Naive thymus-derived CD8-positive, alpha-beta T cell (primary cell): ENCODE results near the gene GATA2. TPM values are rescaled to one million over a fixed set of nuclear protein-coding genes. Genes with fewer than 3 reads are reported as not detected.

Experiments used
- ATAC-seq, 2 donors: fragments of 150-1000 bp; cut with Tn5 transposase in 1 of 2; sonication (Bioruptor Pico), chemical (Tn5 transposase) in 1 of 2; 1 replicate in 1 of 2; 2 replicates in 1 of 2; pipeline ENCODE4 v1.10.0; 2021; ENCODE audit warnings: mild to moderate bottlenecking in 2 of 2, moderate library complexity in 2 of 2
- POLR2A ChIA-PET: fragments of 350-600 bp; sonication (Branson Sonifier 250); formaldehyde crosslinking; loops from one replicate; lab custom pipeline; 2021; ENCODE audit warnings: antibody characterized with exemption; lab: Charles Lee
- DNase-seq, 10 donors: peaks; one replicate each; pipeline versions ENCODE4 v3.0.0 to v3.0.0-alpha.2; 2020 to 2022
- H3K27ac Mint-ChIP-seq, 10 donors: one replicate each; pipeline ENCODE4 v1.8.0; 2020 to 2022; ENCODE audit warnings: mild to moderate bottlenecking in 10 of 10, mixed read lengths in 10 of 10, moderate library complexity in 4 of 10, inconsistent platforms in 1 of 10
- H3K27me3 Mint-ChIP-seq, 5 donors: one replicate each; pipeline ENCODE4 v1.8.0; 2021 to 2022; ENCODE audit warnings: mixed read lengths in 5 of 5
- H3K36me3 Mint-ChIP-seq, 3 donors: one replicate each; pipeline ENCODE4 v1.8.0; 2020 to 2022; ENCODE audit warnings: mixed read lengths in 3 of 3, mild to moderate bottlenecking in 2 of 3, inconsistent platforms in 1 of 3
- H3K4me1 Mint-ChIP-seq, 4 donors: one replicate each; pipeline ENCODE4 v1.8.0; 2021 to 2022; ENCODE audit warnings: mixed read lengths in 4 of 4
- H3K4me3 Mint-ChIP-seq, 10 donors: one replicate each; pipeline ENCODE4 v1.8.0; 2020 to 2022; ENCODE audit warnings: mild to moderate bottlenecking in 10 of 10, mixed read lengths in 10 of 10, moderate library complexity in 6 of 10, inconsistent platforms in 1 of 10
- H3K9me3 Mint-ChIP-seq, 9 donors: one replicate each; pipeline ENCODE4 v1.8.0; 2020 to 2022; ENCODE audit warnings: mixed read lengths in 9 of 9, mild to moderate bottlenecking in 3 of 9, inconsistent platforms in 1 of 9, moderate library complexity in 1 of 9
- polyA plus RNA-seq, 3 donors: library from polyadenylated mRNA; unstranded; fragments of 300-500 nt; fragmentation: Illumina TruSeq; gene quantifications; one replicate each; pipeline ENCODE4 v1.2.3, GENCODE V29; 2021
- total RNA-seq, 8 experiments: library from RNA in 2 of 8; stranded (reverse) in 2 of 8; gene quantifications; one replicate each; pipeline ENCODE4 v1.2.3 and lab custom pipeline; 2021 to 2026

The GATA2 gene
- total and polyA plus RNA-seq, 5 experiments from 2014 or later = not detected

GRCh38 chr3:128432971-128433836, 59.8 kb downstream of the GATA2 start:
- ATAC-seq (no peak), DNase-seq (no peak)
- Mint-ChIP-seq H3K9me3 (peaks cover 0 to 2% (median 0%) of the 10 kb centered on the region in 9 donors), H3K36me3 (peaks cover 0 to 5% (median 0%) of the 10 kb centered on the region in 3 donors), H3K27me3 (peaks cover 32 to 62% (median 48%) of the 10 kb centered on the region in 5 donors), H3K4me3 (peak overlapping the region in 3 of 10 donors; percentile 33 to 54 (median 38)), H3K27ac (no peak overlapping the region), H3K4me1 (peaks cover 6 to 15% (median 10%) of the 10 kb centered on the region in 4 donors)
- POLR2A ChIA-PET = interaction anchor here (0.6 kb wide), 1 partner anchor 75 kb away, joined by 3 read pairs; no protein-coding TSS in a partner anchor

- ATAC-seq (no peak), DNase-seq (no peak)
- POLR2A ChIA-PET = interaction anchor here (0.6 kb wide), 1 partner anchor 76 kb away, joined by 3 read pairs; no protein-coding TSS in a partner anchor
- Mint-ChIP-seq H3K36me3 (peaks cover 0 to 5% (median 0%) of the 10 kb centered on the region in 3 donors), H3K4me3 (peak overlapping the region; percentile 15 to 81 (median 51)), H3K9me3 (peaks cover 0 to 2% (median 0%) of the 10 kb centered on the region in 9 donors), H3K4me1 (peaks cover 6 to 15% (median 10%) of the 10 kb centered on the region in 4 donors), H3K27ac (peak overlapping the region in 1 of 10 donors; percentile 72), H3K27me3 (peaks cover 34 to 70% (median 51%) of the 10 kb centered on the region in 5 donors)
Observed at GRCh38 chr3:128432301-128432970, 60.6 kb downstream of the GATA2 start.

- Mint-ChIP-seq H3K4me3 (peak overlapping the region; percentile 21 to 81 (median 51)), H3K27ac (peak overlapping the region in 3 of 10 donors; percentile 20 to 74 (median 72)), H3K4me1 (peaks cover 6 to 16% (median 10%) of the 10 kb centered on the region in 4 donors), H3K9me3 (peaks cover 0 to 2% (median 0%) of the 10 kb centered on the region in 9 donors), H3K27me3 (peaks cover 34 to 71% (median 51%) of the 10 kb centered on the region in 5 donors), H3K36me3 (peaks cover 0 to 5% (median 0%) of the 10 kb centered on the region in 3 donors)
- POLR2A ChIA-PET = no interaction called here
- DNase-seq = no peak
- no peak for ATAC-seq
Observed at GRCh38 chr3:128431803-128432300, 61.1 kb downstream of the GATA2 start.

- no peak overlapping the region for H3K4me3 Mint-ChIP-seq
- peaks cover 6 to 16% (median 10%) of the 10 kb centered on the region in 4 donors for H3K4me1 Mint-ChIP-seq
- peaks cover 0 to 4% (median 0%) of the 10 kb centered on the region in 3 donors for H3K36me3 Mint-ChIP-seq
- DNase-seq = no peak
- H3K27me3 Mint-ChIP-seq = peaks cover 26 to 60% (median 44%) of the 10 kb centered on the region in 5 donors
- no peak for ATAC-seq
- no peak overlapping the region for H3K27ac Mint-ChIP-seq
- POLR2A ChIA-PET = no interaction called here
- peaks cover 0 to 2% (median 0%) of the 10 kb centered on the region in 9 donors for H3K9me3 Mint-ChIP-seq
Observed at GRCh38 chr3:128430731-128431130, 62.3 kb downstream of the GATA2 start.

- no peak for ATAC-seq
- H3K4me1 Mint-ChIP-seq = peaks cover 6 to 16% (median 10%) of the 10 kb centered on the region in 4 donors
- no peak overlapping the region for H3K4me3 Mint-ChIP-seq
- POLR2A ChIA-PET = no interaction called here
- peaks cover 0 to 2% (median 0%) of the 10 kb centered on the region in 9 donors for H3K9me3 Mint-ChIP-seq
- DNase-seq = no peak
- peaks cover 0 to 4% (median 0%) of the 10 kb centered on the region in 3 donors for H3K36me3 Mint-ChIP-seq
- peaks cover 26 to 56% (median 44%) of the 10 kb centered on the region in 5 donors for H3K27me3 Mint-ChIP-seq
- no peak overlapping the region for H3K27ac Mint-ChIP-seq
Observed at GRCh38 chr3:128430301-128430700, 62.7 kb downstream of the GATA2 start.

- POLR2A ChIA-PET = no interaction called here
- Mint-ChIP-seq H3K27me3 (peaks cover 24 to 56% (median 44%) of the 10 kb centered on the region in 5 donors), H3K4me3 (peak overlapping the region in 1 of 10 donors; percentile 37)
Observed at GRCh38 chr3:128429751-128430150, 63.2 kb downstream of the GATA2 start.

More at GRCh38 chr3:128429751-128430150, 63.2 kb downstream of the GATA2 start:
- DNase-seq (no peak), ATAC-seq (no peak)
- no peak overlapping the region for H3K27ac Mint-ChIP-seq
- peaks cover 6 to 16% (median 10%) of the 10 kb centered on the region in 4 donors for H3K4me1 Mint-ChIP-seq
- peaks cover 0 to 4% (median 0%) of the 10 kb centered on the region in 3 donors for H3K36me3 Mint-ChIP-seq
- peaks cover 0 to 2% (median 0%) of the 10 kb centered on the region in 9 donors for H3K9me3 Mint-ChIP-seq

Other genes starting within 250 kb of the GATA2 start
- gene DNAJB8, start 26.3 kb downstream of the GATA2 start, total RNA-seq = not detected
- not detected for gene DNAJB8, start 26.3 kb downstream of the GATA2 start, polyA plus RNA-seq
- gene RPN1, start 157.6 kb upstream of the GATA2 start, total RNA-seq = 10 to 100 TPM; 76.2 to 79.6 TPM
- gene RPN1, start 157.6 kb upstream of the GATA2 start, polyA plus RNA-seq = 100 to 1,000 TPM; 178 to 224 (median 179) TPM
- 100 to 1,000 TPM; 140 to 152 TPM for gene RAB7A, start 233.0 kb upstream of the GATA2 start, total RNA-seq
- 100 to 1,000 TPM; 177 to 200 (median 185) TPM for gene RAB7A, start 233.0 kb upstream of the GATA2 start, polyA plus RNA-seq